Hematopoietic multipotent progenitor cell treated with erythropoietin and hydrocortisone succinate and interleukin-3 and kit ligand, for 8 days (in vitro differentiated cells): ENCODE data around the gene SLC17A9.
A peak's percentile ranks its signal among the peaks of the same experiment; 100 is the strongest.
"Not testable (repeated sequence)": the region's sequence is repeated elsewhere in the genome, so short reads cannot be mapped to it uniquely, and the experiment has no call there.

Experiments used
- DNase-seq: peaks from one replicate; pipeline ENCODE4 v3.0.0-alpha.2; 2015

The SLC17A9 gene

GRCh38 chr20:62957136-62958117 is 4.9 kb downstream of the SLC17A9 start:
- no peak for DNase-seq

DNA sequence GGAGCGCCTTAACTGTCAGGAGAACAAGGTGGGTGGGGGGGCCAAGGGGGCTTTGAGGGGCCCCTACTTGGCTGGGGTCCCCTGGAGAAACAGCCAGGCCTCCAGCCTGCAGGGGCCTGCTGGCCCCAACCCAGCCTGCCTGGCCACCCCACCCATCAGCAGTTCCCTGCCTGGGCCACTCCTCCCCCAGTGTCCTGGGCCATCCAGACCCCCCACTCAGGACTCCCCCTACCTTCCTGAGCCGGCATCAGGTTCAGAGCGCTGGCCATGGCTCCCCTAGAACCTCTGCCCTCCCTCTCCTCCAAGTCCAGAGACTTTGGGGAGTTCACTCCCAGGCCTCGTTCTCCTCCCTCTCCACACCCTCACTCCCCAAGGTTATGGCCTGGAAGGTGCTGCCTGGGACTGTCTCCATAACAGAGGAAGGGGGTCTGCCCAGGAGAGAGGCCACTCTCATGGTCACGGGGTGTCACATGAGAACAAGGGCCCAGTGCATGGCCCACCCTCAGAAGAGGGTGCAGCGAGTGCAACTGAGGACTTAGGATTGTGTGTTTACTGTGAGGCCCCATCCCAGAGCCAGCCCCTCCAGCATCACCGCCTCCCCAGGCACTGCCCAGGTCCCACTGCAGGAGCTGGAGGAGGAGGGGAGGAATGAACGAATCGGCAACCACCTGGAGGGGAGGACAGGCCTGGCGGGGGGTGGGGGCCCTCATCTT is 6.0 kb downstream of the SLC17A9 start:
- no peak for DNase-seq

- no peak for DNase-seq
Observed at GRCh38 chr20:62959101-62959971, 6.8 kb downstream of the SLC17A9 start.

DNA sequence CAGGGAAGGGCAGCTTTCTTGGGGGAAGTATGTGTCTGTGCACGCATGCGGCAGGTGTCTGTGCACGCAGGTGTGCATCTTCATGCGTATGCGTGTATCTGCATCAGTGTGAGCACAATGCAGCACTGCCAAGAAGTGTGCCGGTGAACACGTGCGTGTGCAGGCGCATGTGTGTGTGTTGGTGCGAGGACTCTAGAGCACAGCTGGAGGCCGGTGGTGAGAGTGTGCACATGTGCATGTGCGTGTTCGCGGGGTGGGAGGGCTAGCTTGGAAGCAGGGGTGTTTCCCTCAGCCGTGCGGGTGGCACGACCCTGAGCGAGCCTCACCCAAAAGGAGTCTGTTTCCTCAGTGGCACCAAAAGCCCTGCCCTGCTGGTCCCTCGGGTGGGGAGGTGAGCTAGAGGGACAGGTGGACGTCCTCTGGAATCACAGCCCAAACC is 7.5 kb downstream of the SLC17A9 start:
- DNase-seq = no peak

DNA sequence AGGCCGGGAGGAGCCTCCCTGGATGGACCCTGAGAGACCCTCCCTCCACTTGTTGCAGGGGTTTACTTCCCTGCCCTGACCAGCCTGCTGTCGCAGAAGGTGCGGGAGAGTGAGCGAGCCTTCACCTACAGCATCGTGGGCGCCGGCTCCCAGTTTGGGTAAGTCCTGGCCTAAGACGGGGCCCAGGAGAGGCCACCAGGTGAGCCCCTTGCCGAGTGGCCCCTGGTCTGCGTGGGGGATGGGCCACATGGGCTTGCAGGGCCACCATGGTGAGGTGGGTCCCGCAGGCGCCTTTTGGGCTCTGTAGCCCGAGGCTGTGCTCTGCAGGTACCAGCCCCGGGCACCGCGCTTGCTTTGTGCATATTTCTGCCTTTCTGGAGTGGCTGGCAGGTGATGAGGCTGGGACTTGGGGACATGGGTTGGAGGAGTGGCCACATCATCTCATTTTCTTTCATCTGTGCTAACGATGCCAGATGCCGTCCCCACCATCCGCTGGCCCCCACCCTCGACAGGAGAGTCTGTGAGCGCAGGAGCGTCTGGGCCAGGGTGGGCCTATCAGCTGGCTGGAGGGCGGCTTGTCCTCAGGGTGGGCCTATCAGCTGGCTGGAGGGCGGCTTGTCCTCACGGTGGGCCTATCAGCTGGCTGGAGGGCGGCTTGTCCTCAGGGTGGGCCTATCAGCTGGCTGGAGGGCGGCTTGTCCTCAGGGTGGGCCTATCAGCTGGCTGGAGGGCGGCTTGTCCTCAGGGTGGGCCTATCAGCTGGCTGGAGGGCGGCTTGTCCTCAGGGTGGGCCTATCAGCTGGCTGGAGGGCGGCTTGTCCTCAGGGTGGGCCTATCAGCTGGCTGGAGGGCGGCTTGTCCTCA is 8.2 kb downstream of the SLC17A9 start:
- not testable (repeated sequence) for DNase-seq

DNA sequence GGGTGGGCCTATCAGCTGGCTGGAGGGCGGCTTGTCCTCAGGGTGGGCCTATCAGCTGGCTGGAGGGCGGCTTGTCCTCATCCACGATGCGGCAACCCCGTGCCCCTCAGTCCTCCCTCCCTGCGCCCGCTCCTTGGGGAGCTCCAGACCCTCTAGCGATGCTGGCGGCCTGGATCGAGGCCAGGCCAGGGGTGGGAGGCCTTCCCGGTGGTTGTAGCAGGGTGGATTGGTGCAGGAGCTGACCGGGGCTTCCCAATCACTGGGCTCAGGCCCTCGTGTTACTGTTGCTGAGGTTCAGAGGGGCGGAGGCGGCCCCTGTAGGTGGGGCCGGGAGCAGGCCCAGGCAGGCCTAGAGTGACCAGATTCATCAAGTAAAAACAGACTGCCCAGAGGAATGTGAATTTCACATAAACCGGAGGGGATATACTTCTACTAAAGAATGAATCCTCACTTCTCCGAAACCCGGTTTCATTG is 8.8 kb downstream of the SLC17A9 start:
- no peak for DNase-seq

- no peak for DNase-seq
Observed at GRCh38 chr20:62961799-62962198, 9.3 kb downstream of the SLC17A9 start.

- no peak for DNase-seq
Observed at GRCh38 chr20:62962221-62962879, 9.8 kb downstream of the SLC17A9 start.

- no peak for DNase-seq
Observed at GRCh38 chr20:62962891-62963613, 10.5 kb downstream of the SLC17A9 start.

DNA sequence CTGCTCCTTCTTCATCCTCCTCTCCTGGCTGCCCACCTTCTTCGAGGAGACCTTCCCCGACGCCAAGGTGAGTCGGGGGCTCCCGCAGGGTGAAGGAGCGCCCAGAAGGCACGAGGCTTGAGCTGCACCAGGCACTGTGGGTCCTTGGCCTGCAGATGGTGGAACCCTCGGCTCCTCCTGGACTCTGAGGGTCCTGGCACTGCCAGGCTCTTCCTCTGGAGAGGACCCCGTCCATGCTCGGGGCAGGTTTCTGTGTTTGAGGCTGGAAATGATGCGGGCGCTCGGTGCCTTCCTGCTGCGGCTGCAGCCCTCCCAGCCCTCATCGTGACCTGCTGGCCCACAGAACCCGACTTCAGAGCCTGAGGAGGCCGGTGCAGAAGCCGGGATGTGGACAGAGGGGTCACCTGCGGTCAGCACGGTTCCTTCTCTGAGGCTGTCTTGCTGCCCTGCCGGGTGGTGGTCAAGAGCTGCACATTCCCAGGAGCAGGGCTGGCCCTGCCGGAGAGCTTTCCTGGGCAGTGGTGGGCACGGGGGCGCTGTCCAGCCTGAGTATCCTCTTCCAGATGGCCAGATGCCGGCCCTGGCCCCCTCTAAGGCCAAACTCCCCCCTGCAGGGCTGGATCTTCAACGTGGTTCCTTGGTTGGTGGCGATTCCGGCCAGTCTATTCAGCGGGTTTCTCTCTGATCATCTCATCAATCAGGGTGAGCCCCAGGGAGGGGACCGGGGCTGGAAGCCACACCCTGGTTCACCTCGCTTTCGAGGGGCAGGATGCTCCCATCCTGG is 11.3 kb downstream of the SLC17A9 start:
- DNase-seq = no peak

GRCh38 chr20:62964700-62965099 is 12.2 kb downstream of the SLC17A9 start:
- no peak for DNase-seq

DNA sequence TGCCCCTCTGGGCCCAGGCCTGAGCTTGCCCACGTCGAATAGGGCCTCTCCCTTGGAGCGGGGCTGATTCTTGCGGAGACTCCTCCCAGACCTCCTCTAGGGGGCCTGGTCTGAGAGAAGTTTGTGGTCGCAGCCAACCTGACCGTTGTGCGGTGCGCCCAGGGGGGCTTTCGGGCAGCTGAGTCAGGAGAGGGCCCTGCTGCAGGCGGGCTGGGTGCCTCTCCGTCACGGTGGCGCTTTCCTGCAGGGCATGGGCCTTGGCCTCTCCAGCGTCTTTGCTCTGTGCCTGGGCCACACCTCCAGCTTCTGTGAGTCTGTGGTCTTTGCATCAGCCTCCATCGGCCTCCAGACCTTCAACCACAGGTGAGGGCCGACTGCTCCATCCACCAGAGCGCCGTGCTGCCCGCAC is 12.9 kb downstream of the SLC17A9 start:
- DNase-seq = no peak

- no peak for DNase-seq
Observed at GRCh38 chr20:62966212-62967148, 14.0 kb downstream of the SLC17A9 start.

- no peak for DNase-seq
Observed at GRCh38 chr20:62967149-62967501, 14.6 kb downstream of the SLC17A9 start.

DNA sequence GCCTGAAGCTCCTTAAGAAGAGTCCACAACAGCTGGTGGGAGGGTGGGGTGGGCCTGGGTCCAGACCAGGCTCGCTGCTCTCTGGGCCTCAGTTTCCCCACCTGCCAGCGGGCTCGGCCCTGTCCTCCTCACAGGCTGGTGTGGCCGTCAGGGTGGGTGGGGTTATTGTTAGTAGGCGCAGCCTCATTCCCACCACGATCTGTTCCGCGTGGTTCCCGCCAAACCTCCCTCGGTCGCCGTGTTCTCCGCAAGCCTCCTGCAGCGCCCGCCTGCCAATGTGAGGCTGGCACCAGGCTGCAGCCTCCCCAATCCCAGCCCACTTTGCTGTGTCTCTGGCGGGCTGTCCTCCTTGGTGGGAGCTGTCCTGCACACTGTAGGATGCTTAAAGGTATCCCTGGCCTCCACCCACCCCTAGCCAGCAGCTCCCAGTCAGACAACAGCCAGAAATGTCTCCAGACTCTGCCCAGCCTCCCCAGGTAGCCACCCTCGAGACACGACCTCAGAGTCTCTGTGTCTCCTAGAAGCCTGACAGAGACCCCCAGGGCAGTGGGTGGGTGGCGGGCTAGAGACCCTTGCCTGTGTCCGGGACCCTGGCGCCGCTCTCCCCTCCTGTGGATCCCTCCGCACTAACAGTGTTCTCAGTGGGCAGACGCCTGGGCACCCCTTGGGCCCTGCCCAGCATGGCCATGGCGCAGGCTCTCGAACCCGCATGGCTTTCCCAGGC is 15.3 kb downstream of the SLC17A9 start:
- DNase-seq = no peak

DNA sequence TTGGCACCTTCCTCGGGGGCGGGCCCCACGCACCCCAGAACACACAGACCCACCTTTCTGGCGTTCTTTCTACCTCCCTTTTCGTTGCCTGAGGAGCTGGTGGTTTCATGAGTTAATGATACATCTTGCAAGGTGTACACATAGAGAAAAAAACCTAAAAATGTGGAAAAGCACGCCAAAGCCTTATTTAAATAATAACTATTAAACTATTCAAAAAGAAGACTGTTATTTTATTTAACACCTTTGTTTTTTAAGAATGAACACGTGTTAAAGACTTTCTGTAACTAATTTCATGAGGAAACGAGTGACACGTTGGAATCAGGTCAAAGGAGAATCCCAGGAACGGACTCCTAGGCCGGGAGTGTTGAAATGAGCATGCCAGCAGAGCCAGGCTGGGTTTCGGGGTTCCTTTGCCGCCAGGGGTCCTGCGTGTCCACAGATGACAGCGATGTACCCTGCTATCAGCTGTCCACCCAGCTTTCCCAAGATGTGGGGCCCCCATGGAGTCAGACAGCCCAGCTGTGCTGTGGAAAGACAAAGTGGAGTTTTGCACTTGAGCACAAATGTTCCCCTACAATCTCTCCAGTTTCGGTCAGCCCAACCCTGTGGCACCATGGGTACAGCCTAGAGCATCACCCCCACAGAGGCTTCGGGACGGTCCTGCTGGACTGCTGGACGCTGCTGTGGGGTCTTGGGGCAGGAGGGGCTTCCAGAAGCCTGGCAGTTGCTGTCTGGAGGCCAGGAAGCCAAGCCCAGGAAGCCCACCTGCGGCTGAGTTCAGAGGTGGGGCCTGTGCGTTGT is 16.1 kb downstream of the SLC17A9 start:
- no peak for DNase-seq

DNA sequence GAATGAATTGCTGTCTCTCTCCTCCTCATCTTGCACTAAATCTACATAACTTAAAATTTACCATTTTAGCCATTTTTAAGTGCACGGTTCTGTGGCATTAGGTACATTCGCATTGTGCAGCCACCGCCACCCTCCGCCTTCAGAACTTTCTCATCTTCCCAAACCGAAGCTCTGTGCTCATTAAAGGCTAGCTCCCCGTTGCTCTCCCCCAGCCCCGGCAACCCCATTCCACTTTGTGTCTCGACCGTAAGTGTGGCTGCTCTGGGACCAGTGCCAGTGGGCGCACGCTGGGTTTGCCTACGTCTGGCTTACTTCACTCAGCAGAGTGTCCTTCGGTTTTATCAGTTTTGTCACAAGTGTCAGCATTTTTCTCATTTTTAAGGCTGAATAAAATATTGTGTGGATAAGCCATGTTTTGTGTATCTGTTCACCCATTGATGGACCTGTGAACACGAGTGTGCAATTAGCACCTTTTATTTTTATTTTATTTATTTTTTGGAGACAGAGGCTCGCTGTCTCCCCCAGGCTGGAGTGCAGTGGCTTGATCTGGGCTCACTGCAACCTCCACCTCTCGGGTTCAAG is 16.8 kb downstream of the SLC17A9 start:
- DNase-seq = peak; percentile 16
